Esophagus (tissue), 2 donors: ENCODE results near the gene CPLX3. TPM values are rescaled to one million over a fixed set of nuclear protein-coding genes. Genes with fewer than 3 reads are reported as not detected.

Source experiments
- H3K27ac ChIP-seq, 2 donors: one replicate each; pipeline ENCODE4 v1.5.1; 2013; ENCODE audit warnings: low read depth in 2 of 2, mild to moderate bottlenecking in 2 of 2, inconsistent platforms in 1 of 2, low read length in 1 of 2, moderate library complexity in 1 of 2
- H3K27me3 ChIP-seq, 2 donors: one replicate each; pipeline ENCODE4 v1.6.1; 2013; ENCODE audit warnings: low read length in 2 of 2, control low read depth in 1 of 2, mild to moderate bottlenecking in 1 of 2; ENCODE audit not compliant: insufficient read depth in 2 of 2, control insufficient read depth in 1 of 2
- H3K36me3 ChIP-seq, 2 donors: one replicate each; pipeline ENCODE4 v1.6.1; 2013; ENCODE audit warnings: low read length in 1 of 2; ENCODE audit not compliant: control insufficient read depth in 2 of 2, insufficient read depth in 2 of 2
- H3K4me1 ChIP-seq, 2 donors: one replicate each; pipeline ENCODE4 v1.6.1; 2013; ENCODE audit warnings: low read length in 1 of 2; ENCODE audit not compliant: control insufficient read depth in 2 of 2, insufficient read depth in 2 of 2
- H3K4me3 ChIP-seq, 2 donors: one replicate each; pipeline ENCODE4 v1.5.1; 2013; ENCODE audit warnings: low read length in 2 of 2, mild to moderate bottlenecking in 2 of 2, low read depth in 1 of 2, moderate library complexity in 1 of 2
- H3K9me3 ChIP-seq, 2 donors: one replicate each; pipeline ENCODE4 v1.6.1; 2013; ENCODE audit warnings: mild to moderate bottlenecking in 2 of 2, low read depth in 1 of 2, low read length in 1 of 2, moderate library complexity in 1 of 2; ENCODE audit not compliant: control insufficient read depth in 2 of 2, insufficient read depth in 1 of 2
- WGBS, 2 donors: extraction: QIAGEN DNeasy Blood & Tissue Kit; methylation state at CpG; one replicate each; pipeline ENCODE4 v1.1.7; 2013; 5-methylcytosine and 5-hydroxymethylcytosine counted together
- polyA plus RNA-seq, 2 donors: library from polyadenylated mRNA; stranded (reverse); fragments of 200-250 nt; gene quantifications; one replicate each; pipeline ENCODE4 v1.2.3, GENCODE V29; 2013
- donor health status: healthy with polysubstance abuse.
- donor health status: Bipolar disorder and iron deficiency.

CPLX3 gene
- polyA plus RNA-seq, 2 donors, result 0.48 to 1.2 TPM

- Histone ChIP-seq H3K4me1 (peaks cover 0 to 2% of the 10 kb centered on the region in 2 donors), H3K27ac (no peak overlapping the region), H3K9me3 (no peaks in the 10 kb centered on the region), H3K36me3 (peaks cover 7 to 19% of the 10 kb centered on the region in 2 donors), H3K4me3 (no peak overlapping the region), H3K27me3 (no peaks in the 10 kb centered on the region)
- 58 to 64% methylated on average over 4 of the region's 4 CpGs for WGBS, 2 donors
Measured at GRCh38 chr15:74832826-74833225, 6.4 kb downstream of the CPLX3 start.

- Histone ChIP-seq H3K27me3 (no peaks in the 10 kb centered on the region), H3K27ac (no peak overlapping the region), H3K9me3 (no peaks in the 10 kb centered on the region), H3K4me1 (peaks cover 0 to 2% of the 10 kb centered on the region in 2 donors), H3K36me3 (peaks cover 7 to 24% of the 10 kb centered on the region in 2 donors), H3K4me3 (no peak overlapping the region)
- WGBS, 2 donors, result 65 to 74% methylated on average over 12 of the region's 12 CpGs
Measured at GRCh38 chr15:74833376-74834107, 7.1 kb downstream of the CPLX3 start.

- peaks cover 0 to 2% of the 10 kb centered on the region in 2 donors for H3K4me1 ChIP-seq
- WGBS, 2 donors, result 36 to 37% methylated on average over 5 of the region's 5 CpGs
- H3K27ac ChIP-seq, result no peak overlapping the region
- H3K36me3 ChIP-seq, result peaks cover 12 to 37% of the 10 kb centered on the region in 2 donors
- H3K27me3 ChIP-seq, result no peaks in the 10 kb centered on the region
- H3K9me3 ChIP-seq, result no peaks in the 10 kb centered on the region
- no peak overlapping the region for H3K4me3 ChIP-seq
Measured at GRCh38 chr15:74835312-74835823, 8.9 kb downstream of the CPLX3 start.

- no peaks in the 10 kb centered on the region for H3K27me3 ChIP-seq
- WGBS, 2 donors, result 85 to 91% methylated on average over 7 of the region's 7 CpGs
- H3K27ac ChIP-seq, result no peak overlapping the region
- peaks cover 0 to 3% of the 10 kb centered on the region in 2 donors for H3K4me1 ChIP-seq
- H3K4me3 ChIP-seq, result no peak overlapping the region
- H3K36me3 ChIP-seq, result peaks cover 12 to 43% of the 10 kb centered on the region in 2 donors
- H3K9me3 ChIP-seq, result no peaks in the 10 kb centered on the region
Measured at GRCh38 chr15:74836846-74837245, 10.4 kb downstream of the CPLX3 start.

- H3K4me3 ChIP-seq, result no peak overlapping the region
- H3K4me1 ChIP-seq, result peaks cover 0 to 6% of the 10 kb centered on the region in 2 donors
- no peak overlapping the region for H3K27ac ChIP-seq
- 81 to 88% methylated on average over 15 of the region's 15 CpGs for WGBS, 2 donors
- H3K9me3 ChIP-seq, result no peaks in the 10 kb centered on the region
- no peaks in the 10 kb centered on the region for H3K27me3 ChIP-seq
- H3K36me3 ChIP-seq, result peaks cover 12 to 43% of the 10 kb centered on the region in 2 donors
Measured at GRCh38 chr15:74837482-74838136, 11.2 kb downstream of the CPLX3 start.

- no peak overlapping the region for H3K4me3 ChIP-seq
- no peak overlapping the region for H3K27ac ChIP-seq
- peaks cover 12 to 43% of the 10 kb centered on the region in 2 donors for H3K36me3 ChIP-seq
- H3K4me1 ChIP-seq, result peaks cover 0 to 5% of the 10 kb centered on the region in 2 donors
- WGBS, 2 donors, result 88 to 94% methylated on average over 7 to 10 of the region's 10 CpGs
- no peaks in the 10 kb centered on the region for H3K9me3 ChIP-seq
- no peaks in the 10 kb centered on the region for H3K27me3 ChIP-seq
Measured at GRCh38 chr15:74838137-74838516, 11.7 kb downstream of the CPLX3 start.

- Histone ChIP-seq H3K4me1 (peaks cover 2 to 13% of the 10 kb centered on the region in 2 donors), H3K9me3 (no peaks in the 10 kb centered on the region), H3K4me3 (no peak overlapping the region), H3K27ac (no peak overlapping the region), H3K27me3 (no peaks in the 10 kb centered on the region), H3K36me3 (peaks cover 12 to 43% of the 10 kb centered on the region in 2 donors)
- WGBS, 2 donors, result 83 to 90% methylated on average over 11 of the region's 11 CpGs
Measured at GRCh38 chr15:74838746-74839525, 12.5 kb downstream of the CPLX3 start.

GRCh38 chr15:74839526-74840395 is 13.3 kb downstream of the CPLX3 start:
- peaks cover 2 to 16% of the 10 kb centered on the region in 2 donors for H3K4me1 ChIP-seq
- peaks cover 12 to 43% of the 10 kb centered on the region in 2 donors for H3K36me3 ChIP-seq
- H3K27ac ChIP-seq, result no peak overlapping the region
- H3K27me3 ChIP-seq, result no peaks in the 10 kb centered on the region
- H3K9me3 ChIP-seq, result no peaks in the 10 kb centered on the region
- 83 to 87% methylated on average over 31 of the region's 31 CpGs for WGBS, 2 donors
- H3K4me3 ChIP-seq, result no peak overlapping the region
